ENCODE data around the gene PARD6A. TPM values are rescaled to one million over a fixed set of nuclear protein-coding genes. Genes with fewer than 3 reads are reported as not detected.

Gene PARD6A
- total RNA-seq, 1 donor from 2014 or later: 18.7 TPM

- no peak overlapping the region for H3K4me3 Mint-ChIP-seq (ENCODE audit: unreplicated experiment)
Measured at GRCh38 chr16:67652578-67653127, 8.1 kb upstream of the PARD6A start.

GRCh38 chr16:67653128-67653788 is 7.5 kb upstream of the PARD6A start:
- peaks cover 28% of the 10 kb centered on the region for H3K27me3 Mint-ChIP-seq (ENCODE audit: unreplicated experiment)

More at GRCh38 chr16:67652578-67653127, 8.1 kb upstream of the PARD6A start:
- H3K4me1 Mint-ChIP-seq (ENCODE audit: low read depth, unreplicated experiment): peaks cover 2% of the 10 kb centered on the region
- H3K27me3 Mint-ChIP-seq (ENCODE audit: unreplicated experiment): peaks cover 28% of the 10 kb centered on the region
- no peak overlapping the region for H3K27ac Mint-ChIP-seq (ENCODE audit: unreplicated experiment)
- no peak for TF ChIP-seq CTCF (IDR thresholded peaks at IDR 0.05; ENCODE audit: partially characterized antibody, unreplicated experiment)
- H3K36me3 Mint-ChIP-seq (ENCODE audit: unreplicated experiment): peaks cover 16% of the 10 kb centered on the region
- H3K9me3 Mint-ChIP-seq (ENCODE audit: unreplicated experiment): peaks cover 13% of the 10 kb centered on the region
- DNase-seq: no peak

GRCh38 chr16:67653789-67654402 is 6.9 kb upstream of the PARD6A start:
- Mint-ChIP-seq H3K4me1 (ENCODE audit: low read depth, unreplicated experiment) (peaks cover 2% of the 10 kb centered on the region), H3K4me3 (ENCODE audit: unreplicated experiment) (peak overlapping the region; percentile 94), H3K9me3 (ENCODE audit: unreplicated experiment) (peaks cover 13% of the 10 kb centered on the region), H3K36me3 (ENCODE audit: unreplicated experiment) (peaks cover 16% of the 10 kb centered on the region), H3K27ac (ENCODE audit: unreplicated experiment) (peak overlapping the region; percentile 86), H3K27me3 (ENCODE audit: unreplicated experiment) (peaks cover 28% of the 10 kb centered on the region)
- no peak for DNase-seq
- TF ChIP-seq CTCF (IDR thresholded peaks at IDR 0.05; ENCODE audit: partially characterized antibody, unreplicated experiment): no peak

More at GRCh38 chr16:67653128-67653788, 7.5 kb upstream of the PARD6A start:
- peak; percentile 82 for TF ChIP-seq CTCF (IDR thresholded peaks at IDR 0.05; ENCODE audit: partially characterized antibody, unreplicated experiment)
- H3K36me3 Mint-ChIP-seq (ENCODE audit: unreplicated experiment): peaks cover 16% of the 10 kb centered on the region
- peaks cover 13% of the 10 kb centered on the region for H3K9me3 Mint-ChIP-seq (ENCODE audit: unreplicated experiment)
- peak overlapping the region; percentile 94 for H3K4me3 Mint-ChIP-seq (ENCODE audit: unreplicated experiment)
- peak; percentile 62 for DNase-seq
- H3K27ac Mint-ChIP-seq (ENCODE audit: unreplicated experiment): no peak overlapping the region
- H3K4me1 Mint-ChIP-seq (ENCODE audit: low read depth, unreplicated experiment): peaks cover 2% of the 10 kb centered on the region

GRCh38 chr16:67654403-67654911 is 6.3 kb upstream of the PARD6A start:
- peak overlapping the region; percentile 42 for H3K4me3 Mint-ChIP-seq (ENCODE audit: unreplicated experiment)

More at GRCh38 chr16:67654403-67654911, 6.3 kb upstream of the PARD6A start:
- TF ChIP-seq CTCF (IDR thresholded peaks at IDR 0.05; ENCODE audit: partially characterized antibody, unreplicated experiment): no peak
- no peak overlapping the region for H3K27ac Mint-ChIP-seq (ENCODE audit: unreplicated experiment)
- H3K27me3 Mint-ChIP-seq (ENCODE audit: unreplicated experiment): peaks cover 28% of the 10 kb centered on the region
- peaks cover 15% of the 10 kb centered on the region for H3K9me3 Mint-ChIP-seq (ENCODE audit: unreplicated experiment)
- H3K36me3 Mint-ChIP-seq (ENCODE audit: unreplicated experiment): peaks cover 16% of the 10 kb centered on the region
- peaks cover 2% of the 10 kb centered on the region for H3K4me1 Mint-ChIP-seq (ENCODE audit: low read depth, unreplicated experiment)
- DNase-seq: no peak
